HG02798 (cell line): ENCODE data around the gene MYH15.

Experiments
- ATAC-seq: cut with Tn5 transposase; IDR thresholded peaks from one replicate; pipeline ENCODE4 v1.9.1; 2021; ENCODE audit warnings: mild to moderate bottlenecking; ENCODE audit not compliant: unreplicated experiment, poor library complexity

MYH15 gene

GRCh38 chr3:108474581-108474980 lies 35.8 kb downstream of the MYH15 start:
- no peak for ATAC-seq

DNA sequence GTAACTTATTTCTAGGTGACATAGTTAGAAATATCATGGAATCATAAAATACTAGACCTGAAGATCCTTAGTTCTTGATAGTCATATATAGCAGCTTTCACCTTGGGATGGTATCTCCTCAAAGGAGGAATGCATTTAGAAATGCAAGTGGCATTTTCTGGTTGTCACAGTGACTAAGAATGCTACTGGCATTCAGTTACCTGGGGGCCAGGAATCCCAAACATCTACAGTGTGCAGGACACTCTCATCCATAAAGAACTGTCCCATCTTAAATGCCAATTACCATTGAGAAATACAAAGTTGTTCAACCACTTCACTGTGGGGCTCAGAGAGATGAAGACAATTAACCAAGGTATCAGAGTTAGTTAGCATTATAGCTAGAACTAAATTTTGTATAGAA lies 36.7 kb downstream of the MYH15 start:
- no peak for ATAC-seq

GRCh38 chr3:108472001-108472591 lies 38.3 kb downstream of the MYH15 start:
- ATAC-seq = no peak

- ATAC-seq = no peak
Measured at GRCh38 chr3:108471426-108471825, 39.0 kb downstream of the MYH15 start.

GRCh38 chr3:108469126-108469525 lies 41.3 kb downstream of the MYH15 start:
- ATAC-seq = no peak

DNA sequence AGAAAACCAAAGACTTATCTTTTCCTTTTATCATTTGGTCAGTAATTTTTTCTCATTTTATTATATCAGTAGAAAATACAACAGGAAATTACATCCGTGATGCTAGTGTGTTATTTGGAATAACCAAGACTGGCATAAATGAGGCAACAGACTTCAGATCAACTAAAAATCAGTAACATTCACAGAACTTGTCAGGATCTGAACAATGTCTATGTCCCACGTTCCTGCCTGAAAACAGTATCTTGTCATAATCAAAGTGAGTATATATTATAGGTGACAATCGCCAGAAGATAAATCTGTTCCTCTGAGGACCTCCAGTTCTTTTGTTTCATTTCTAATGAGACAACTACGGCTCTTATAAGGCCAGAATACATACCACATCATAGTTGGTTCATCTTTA lies 41.8 kb downstream of the MYH15 start:
- ATAC-seq = no peak

DNA sequence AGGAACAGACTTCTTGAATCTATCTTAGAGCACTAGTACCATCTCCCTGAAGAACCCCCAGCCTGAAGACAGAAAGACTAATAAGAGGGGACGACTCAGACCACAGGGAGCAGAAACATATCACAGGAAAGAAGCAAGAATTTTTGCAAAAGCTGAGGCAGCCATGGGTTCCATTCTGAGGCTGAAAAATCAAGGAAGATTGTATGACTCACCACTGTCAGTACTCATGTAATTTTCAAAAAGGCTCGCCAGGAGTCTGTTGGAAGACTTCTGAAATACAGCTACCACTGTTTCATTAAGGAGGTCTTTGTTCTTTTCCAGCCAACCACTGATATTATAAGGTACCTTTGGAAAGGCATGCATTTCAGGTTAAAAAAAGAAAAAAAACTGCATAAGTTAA lies 47.5 kb downstream of the MYH15 start:
- no peak for ATAC-seq

DNA sequence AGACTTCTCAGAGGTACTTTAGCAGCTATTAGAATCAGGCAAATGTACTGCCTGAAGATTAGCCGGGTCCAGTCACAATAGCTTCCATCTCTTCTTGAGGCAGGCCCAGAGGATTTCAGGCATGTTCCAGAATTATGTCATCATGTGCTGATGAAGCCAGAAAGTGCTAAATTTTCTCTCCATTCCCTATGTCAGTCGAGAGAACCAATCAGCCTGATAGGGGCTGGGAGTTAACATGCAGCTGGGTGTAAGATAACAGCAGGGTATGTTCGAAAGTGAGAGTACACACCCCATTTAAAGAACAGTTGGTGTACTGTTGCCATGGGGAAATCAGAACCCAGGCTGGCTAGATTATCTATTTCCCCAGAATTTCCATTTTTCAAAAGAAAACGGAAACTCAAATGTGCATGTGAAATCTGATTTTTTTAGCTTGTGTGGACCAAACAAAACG lies 48.7 kb downstream of the MYH15 start:
- peak; percentile 89 for ATAC-seq

DNA sequence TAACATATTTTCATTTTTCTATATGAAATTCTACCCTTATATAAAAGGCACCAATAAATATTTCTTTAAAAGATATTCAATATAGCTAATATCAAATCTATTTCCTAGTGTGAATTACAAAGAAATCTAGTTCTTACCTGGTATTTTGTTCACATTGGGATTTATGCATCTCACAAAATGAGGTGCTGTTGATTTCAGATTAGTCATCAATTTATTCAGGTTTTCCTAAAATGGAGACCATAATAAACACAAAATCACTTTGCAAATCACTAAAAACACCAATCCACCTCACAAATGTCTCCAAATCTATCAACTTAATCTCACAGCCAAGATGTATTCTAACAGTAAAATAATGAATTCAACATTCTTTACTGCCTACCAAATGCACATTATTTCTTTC lies 51.2 kb downstream of the MYH15 start:
- ATAC-seq = no peak

DNA sequence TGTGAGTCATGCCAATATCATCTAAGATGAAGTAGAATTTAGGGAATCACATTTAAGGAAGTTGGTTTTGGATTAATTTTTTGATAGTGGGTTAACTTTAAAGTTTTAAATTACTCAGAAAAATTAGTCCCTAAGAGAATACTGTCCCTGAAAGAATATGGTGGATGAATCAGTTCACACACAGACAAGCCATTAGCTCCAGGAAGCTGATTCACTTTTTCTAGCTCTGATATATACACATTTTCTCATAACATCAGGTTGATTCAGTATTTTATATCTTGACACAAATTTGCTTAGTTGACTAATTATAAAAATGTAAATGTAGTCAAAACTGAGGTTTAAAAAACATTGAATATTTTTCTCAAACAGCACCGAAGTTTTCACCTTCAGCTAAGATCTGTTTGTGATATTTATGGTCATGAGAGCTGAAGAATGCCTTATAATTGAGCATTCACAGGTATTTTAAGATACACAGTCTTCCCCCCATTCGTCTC lies 55.1 kb downstream of the MYH15 start:
- no peak for ATAC-seq

DNA sequence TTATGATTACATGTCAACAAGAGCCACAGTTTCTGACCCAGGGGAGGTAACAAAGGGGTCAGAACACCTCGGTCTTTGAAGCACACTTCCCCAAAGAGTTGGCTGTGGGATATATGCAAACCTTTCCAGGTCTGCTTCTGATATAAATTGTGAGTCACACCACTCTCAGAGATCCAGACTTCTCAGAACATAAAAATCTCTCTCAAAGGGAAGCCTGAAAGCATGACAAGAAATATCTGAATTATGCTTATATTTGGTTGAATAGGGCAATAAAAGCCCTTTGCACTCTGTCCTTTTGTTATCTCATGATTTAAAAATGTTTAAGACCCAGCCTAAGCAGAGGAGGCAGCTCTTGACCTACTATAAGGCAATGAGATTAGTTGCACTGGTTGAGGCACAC lies 56.8 kb downstream of the MYH15 start:
- ATAC-seq = no peak

DNA sequence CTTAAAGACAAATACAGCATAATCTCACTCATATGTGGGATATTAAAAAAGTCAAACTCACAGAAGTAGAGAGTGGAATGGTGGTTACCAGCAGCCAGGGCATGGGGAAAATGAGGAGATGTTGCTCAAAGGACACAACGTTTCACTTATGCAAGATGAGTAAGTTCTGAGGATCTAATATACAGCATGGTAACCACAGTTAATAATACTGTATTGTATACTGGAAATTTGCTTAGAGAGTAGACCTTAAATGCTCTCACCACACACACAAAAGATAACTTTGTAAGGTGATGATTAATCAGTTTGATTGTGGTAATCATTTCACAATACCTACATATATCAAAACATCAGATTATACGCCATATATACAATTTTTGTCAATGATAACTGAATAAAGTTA lies 60.0 kb downstream of the MYH15 start:
- ATAC-seq = no peak

GRCh38 chr3:108448593-108448992 lies 61.8 kb downstream of the MYH15 start:
- peak; percentile 31 for ATAC-seq

GRCh38 chr3:108447096-108447847 lies 63.1 kb downstream of the MYH15 start:
- no peak for ATAC-seq

DNA sequence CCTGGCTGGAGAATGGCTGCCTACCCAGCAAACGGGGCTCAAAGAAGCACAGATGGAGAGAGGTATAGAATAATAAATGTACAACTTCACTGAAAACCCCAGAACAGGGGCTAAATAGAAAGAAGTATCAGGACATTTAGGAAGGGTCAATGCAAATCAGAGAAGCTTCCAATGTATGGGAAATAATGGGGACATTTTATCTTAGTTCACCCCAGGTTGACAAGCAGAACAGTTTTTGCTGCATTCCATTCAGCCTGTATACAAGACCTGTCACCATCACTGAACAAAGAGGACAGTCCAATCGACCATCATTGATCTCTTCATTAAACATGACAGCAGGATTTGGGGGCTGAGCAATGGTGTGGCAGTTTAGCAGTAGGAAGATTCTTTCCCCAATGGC lies 68.1 kb downstream of the MYH15 start:
- ATAC-seq = no peak

DNA sequence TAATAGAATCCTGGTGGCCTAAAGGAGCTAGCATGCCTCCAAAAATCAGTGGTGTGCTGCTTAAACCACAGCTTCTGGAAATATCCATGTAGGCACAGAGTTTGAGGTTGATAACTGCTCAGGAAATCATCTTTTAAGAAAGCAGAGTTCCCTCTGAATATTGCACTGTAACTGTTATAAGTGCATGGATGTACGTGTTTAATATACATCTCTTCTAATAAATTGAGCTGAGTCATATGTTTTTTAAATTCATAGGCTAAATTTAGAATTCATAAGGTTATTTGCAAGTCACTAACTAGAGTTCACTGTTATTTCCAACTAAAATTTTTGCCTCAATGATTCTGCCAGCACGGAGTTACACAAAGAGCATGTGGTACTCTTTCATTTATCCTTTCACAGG lies 68.9 kb downstream of the MYH15 start:
- ATAC-seq = no peak

- ATAC-seq = no peak
Measured at GRCh38 chr3:108441071-108441507, 69.3 kb downstream of the MYH15 start.

- no peak for ATAC-seq
Measured at GRCh38 chr3:108438542-108438941, 71.9 kb downstream of the MYH15 start.

DNA sequence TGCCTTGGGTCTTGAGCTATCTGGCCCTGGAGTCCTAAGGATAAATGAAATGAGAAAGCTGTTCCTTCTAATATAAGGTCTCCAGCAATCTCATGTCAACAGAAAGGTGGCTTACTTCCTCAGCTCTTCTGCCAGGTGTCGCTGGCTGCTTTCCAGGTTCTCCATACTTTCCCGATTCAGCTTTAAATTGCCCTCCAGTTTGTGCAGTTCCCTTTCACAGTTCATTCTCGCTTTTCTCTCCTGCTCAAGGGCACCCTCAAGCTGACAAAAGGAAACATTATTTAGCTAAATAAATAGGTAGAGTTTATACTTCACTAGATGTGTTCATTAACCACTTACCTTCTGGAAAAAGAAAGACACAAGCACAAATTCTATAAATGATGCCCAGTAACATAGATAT lies 73.0 kb downstream of the MYH15 start:
- ATAC-seq = no peak

DNA sequence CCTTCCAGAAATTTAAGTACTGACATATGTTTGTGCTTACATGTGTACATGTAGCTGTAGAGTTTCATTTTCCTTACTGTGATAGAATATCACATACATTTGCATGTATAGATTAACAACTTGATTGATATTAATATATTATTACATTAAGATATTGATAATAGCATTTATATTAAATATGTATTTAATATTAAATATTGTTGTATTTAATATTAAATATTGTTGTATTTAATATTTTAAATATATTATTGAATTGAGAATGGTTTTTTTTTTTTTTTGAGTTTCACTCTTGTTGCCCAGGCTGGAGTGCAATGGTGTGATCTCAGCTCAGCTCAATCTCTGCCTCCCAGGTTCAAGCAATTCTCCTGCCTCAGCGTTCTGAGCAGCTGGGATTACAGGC lies 76.5 kb downstream of the MYH15 start:
- no peak for ATAC-seq

DNA sequence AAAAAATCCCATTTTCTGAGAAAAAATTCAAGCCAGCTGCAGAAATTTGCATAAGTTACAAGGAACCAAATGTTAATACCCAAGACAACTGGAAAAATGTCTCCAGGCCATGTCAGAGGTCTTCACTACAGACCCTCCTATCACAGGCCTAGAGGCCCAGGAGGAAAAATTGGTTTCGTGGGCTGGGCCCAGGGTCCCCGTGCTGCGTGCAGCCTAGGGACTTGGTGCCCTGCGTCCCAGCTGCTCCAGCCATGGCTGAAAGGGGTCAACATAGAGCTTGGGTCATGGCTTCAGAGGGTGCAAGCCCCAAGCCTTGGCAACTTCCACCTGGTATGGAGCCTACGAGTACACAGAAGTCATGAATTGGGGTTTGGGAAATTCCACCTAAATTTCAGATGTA lies 78.0 kb downstream of the MYH15 start:
- ATAC-seq = no peak

GRCh38 chr3:108430540-108430939 lies 79.9 kb downstream of the MYH15 start:
- ATAC-seq = no peak
